HepG2 (cell line): ENCODE measurements around the gene CNTN4. TPM values are rescaled to one million over a fixed set of nuclear protein-coding genes. Genes with fewer than 3 reads are reported as not detected.
A peak's percentile ranks its signal among the peaks of the same experiment; 100 is the strongest.

ENCODE experiments used
- CTCF ChIP-seq: sonication (generic); formaldehyde crosslinking; IDR thresholded peaks from 2 replicates; pipeline ENCODE4 v1.5.0; 2020; ENCODE audit warnings: mild to moderate bottlenecking, missing genetic modification reagents, moderate library complexity
- GABPB1 ChIP-seq: IDR thresholded peaks from 2 replicates; pipeline ENCODE4 v1.6.1; 2016; ENCODE audit warnings: mild to moderate bottlenecking, missing genetic modification reagents, moderate library complexity, missing compliant biosample characterization
- HHEX ChIP-seq: IDR thresholded peaks from 2 replicates; pipeline ENCODE4 v1.6.1; 2016; ENCODE audit warnings: control low read depth
- HNRNPLL ChIP-seq: fragments of 200-400 bp; formaldehyde crosslinking; IDR thresholded peaks from 2 replicates; pipeline ENCODE4 v1.6.1; 2017; ENCODE audit warnings: mild to moderate bottlenecking, low read depth, low read length; ENCODE audit not compliant: poor library complexity, severe bottlenecking
- MAZ ChIP-seq, 2 experiments: sonication (generic) in 1 of 2; formaldehyde crosslinking in 1 of 2; IDR thresholded peaks; 2 replicates each; pipeline versions ENCODE4 v1.5.0 to v1.6.1; 2012 to 2020; ENCODE audit warnings: low read depth in 2 of 2, mild to moderate bottlenecking in 2 of 2, borderline replicate concordance in 1 of 2, improper control_type of control experiment in 1 of 2, low read length in 1 of 2, missing genetic modification reagents in 1 of 2, moderate library complexity in 1 of 2
- POGK ChIP-seq: sonication (generic); formaldehyde crosslinking; conservative IDR thresholded peaks from 2 replicates; pipeline ENCODE4 v1.8.0; 2022; ENCODE audit warnings: mild to moderate bottlenecking, moderate library complexity, missing genetic modification reagents
- REPIN1 ChIP-seq: sonication (generic); formaldehyde crosslinking; IDR thresholded peaks from 2 replicates; pipeline ENCODE4 v1.8.0; 2022; ENCODE audit warnings: missing genetic modification reagents, low read depth, mild to moderate bottlenecking, borderline replicate concordance
- SALL2 ChIP-seq: sonication (generic); formaldehyde crosslinking; IDR thresholded peaks from 2 replicates; pipeline ENCODE4 v1.8.1; 2023; ENCODE audit warnings: mild to moderate bottlenecking, missing genetic modification reagents, inconsistent platforms
- SOX5 ChIP-seq: IDR thresholded peaks from 2 replicates; pipeline ENCODE4 v1.6.1; 2016; ENCODE audit warnings: borderline replicate concordance
- SUZ12 ChIP-seq: fragments of 150-350 bp; IDR thresholded peaks from 2 replicates; pipeline ENCODE4 v1.6.1; 2014; ENCODE audit warnings: low read depth, low read length
- TFDP2 ChIP-seq: sonication (generic); formaldehyde crosslinking; IDR thresholded peaks from 2 replicates; pipeline ENCODE4 v1.4.0; 2020; ENCODE audit warnings: missing genetic modification reagents
- YEATS4 ChIP-seq: sonication (generic); formaldehyde crosslinking; IDR thresholded peaks from 2 replicates; pipeline ENCODE4 v1.4.0; 2020; ENCODE audit warnings: missing genetic modification reagents, borderline replicate concordance
- ZFP41 ChIP-seq: sonication (generic); formaldehyde crosslinking; IDR thresholded peaks from 2 replicates; pipeline ENCODE4 v1.4.0; 2020; ENCODE audit warnings: mild to moderate bottlenecking, missing genetic modification reagents, borderline replicate concordance
- ZNF383 ChIP-seq: sonication (generic); formaldehyde crosslinking; IDR thresholded peaks from 2 replicates; pipeline ENCODE4 v1.4.0; 2020; ENCODE audit warnings: missing genetic modification reagents, mild to moderate bottlenecking, borderline replicate concordance
- ZNF430 ChIP-seq: sonication (generic); formaldehyde crosslinking; IDR thresholded peaks from 2 replicates; pipeline ENCODE4 v1.9.0; 2021; ENCODE audit warnings: mild to moderate bottlenecking, missing genetic modification reagents
- ZNF549 ChIP-seq: sonication (generic); formaldehyde crosslinking; IDR thresholded peaks from 2 replicates; pipeline ENCODE4 v1.5.0; 2020; ENCODE audit warnings: missing genetic modification reagents
- ZNF572 ChIP-seq: sonication (generic); formaldehyde crosslinking; IDR thresholded peaks from 2 replicates; pipeline ENCODE4 v1.5.1; 2020; ENCODE audit warnings: mild to moderate bottlenecking, missing genetic modification reagents
- ZNF644 ChIP-seq: IDR thresholded peaks from 2 replicates; pipeline ENCODE4 v1.6.1; 2016; ENCODE audit warnings: low read depth
- ZNF687 ChIP-seq: sonication (generic); formaldehyde crosslinking; IDR thresholded peaks from 2 replicates; pipeline ENCODE4 v1.5.1; 2020; ENCODE audit warnings: mild to moderate bottlenecking, missing genetic modification reagents, moderate library complexity
- ZNF75D ChIP-seq: sonication (generic); formaldehyde crosslinking; IDR thresholded peaks from 2 replicates; pipeline ENCODE4 v1.8.1; 2023; ENCODE audit warnings: missing genetic modification reagents, mild to moderate bottlenecking, borderline replicate concordance
- polyA plus RNA-seq, 8 experiments: library from polyadenylated mRNA; depleted of rRNA in 3 of 8; stranded (reverse) in 7 of 8; unstranded in 1 of 8; fragments of >200 nt; fragmentation: Illumina TruSeq in 4 of 8; extraction: Trizol in 4 of 8; gene quantifications; 2 replicates each; pipeline versions ENCODE4 v1.2.1 to v1.2.3, GENCODE V29; 2011 to 2016; ENCODE audit warnings: low read depth in 4 of 8, missing spikeins in 1 of 8, mixed read lengths in 1 of 8; ENCODE audit not compliant: insufficient read depth in 1 of 8
- total RNA-seq, 5 experiments: library from RNA; depleted of rRNA; stranded (reverse); fragments of >200 nt; fragmentation: Illumina TruSeq; extraction: Trizol; gene quantifications; 2 replicates each; pipeline ENCODE4 v1.2.3, GENCODE V29; 2016; ENCODE audit warnings: low read depth in 1 of 5

The CNTN4 gene
- total and polyA plus RNA-seq, 2 of the 13 experiments (the other 11 are each of a cell fraction or from before 2014, with no cell fraction given): 0.01 to 0.13 TPM

- TF ChIP-seq ZNF687 (CRISPR knock-in tag) (peak; percentile 47), GABPB1 (CRISPR knock-in tag) (peak; percentile 25; the same call in 1 of the 2 replicates), TFDP2 (CRISPR knock-in tag) (peak; percentile 74), HNRNPLL (peak; percentile 70), ZNF430 (CRISPR knock-in tag) (no peak), ZNF549 (CRISPR knock-in tag) (no peak), SUZ12 (no peak), HHEX (CRISPR knock-in tag) (no peak), CTCF (CRISPR knock-in tag) (0 out of 2 replicates have a peak, but pooled peaks have one; percentile 18), YEATS4 (CRISPR knock-in tag) (0 out of 2 replicates have a peak, but pooled peaks have one; percentile 6), SALL2 (CRISPR knock-in tag) (no peak), POGK (CRISPR knock-in tag) (peak; percentile 53; the same call in 1 of the 2 replicates), MAZ (IDR thresholded peaks at IDR 0.05; ENCODE audit: borderline replicate concordance, low read depth, low read length) (peak; percentile 41; the same call in 1 of the 2 replicates), MAZ (CRISPR knock-in tag; IDR thresholded peaks at IDR 0.05; ENCODE audit: low read depth) (no peak), SOX5 (CRISPR knock-in tag) (no peak), ZNF644 (CRISPR knock-in tag) (no peak), ZNF572 (CRISPR knock-in tag) (no peak), ZFP41 (CRISPR knock-in tag) (no peak), ZNF383 (no peak), ZNF75D (CRISPR knock-in tag) (no peak), REPIN1 (CRISPR knock-in tag) (no peak)
These were observed at the start of gene CNTN4 (continued) for GRCh38 chr3:2098398-2099027.
